Measurements from ENCODE around the gene CEACAM20.
"Not testable (repeated sequence)": the region's sequence is repeated elsewhere in the genome, so short reads cannot be mapped to it uniquely, and the experiment has no call there.

CEACAM20 gene

GRCh38 chr19:44544031-44544430 is 14.6 kb upstream of the CEACAM20 start:
- no peak for DNase-seq

GRCh38 chr19:44542671-44543070 is 13.2 kb upstream of the CEACAM20 start:
- DNase-seq = no peak

GRCh38 chr19:44540736-44541135 is 11.3 kb upstream of the CEACAM20 start:
- DNase-seq = no peak

GRCh38 chr19:44539991-44540390 is 10.5 kb upstream of the CEACAM20 start:
- no peak for DNase-seq

- DNase-seq = no peak
Observed at GRCh38 chr19:44539236-44539826, 9.9 kb upstream of the CEACAM20 start.

- DNase-seq = not testable (repeated sequence)
Observed at GRCh38 chr19:44535361-44535760, 5.9 kb upstream of the CEACAM20 start.

GRCh38 chr19:44532819-44533218 is 3.3 kb upstream of the CEACAM20 start:
- no peak for DNase-seq

GRCh38 chr19:44530777-44531176 is 1.3 kb upstream of the CEACAM20 start:
- no peak for DNase-seq

- DNase-seq = no peak
Observed at GRCh38 chr19:44527554-44527953, 1.9 kb downstream of the CEACAM20 start.

GRCh38 chr19:44525721-44526430 is 3.6 kb downstream of the CEACAM20 start:
- no peak for DNase-seq

- DNase-seq = no peak
Observed at GRCh38 chr19:44521370-44521769, 8.1 kb downstream of the CEACAM20 start.

- DNase-seq = no peak
Observed at GRCh38 chr19:44517146-44517545, 12.3 kb downstream of the CEACAM20 start.

GRCh38 chr19:44515907-44516306 is 13.6 kb downstream of the CEACAM20 start:
- no peak for DNase-seq

GRCh38 chr19:44515031-44515430 is 14.4 kb downstream of the CEACAM20 start:
- no peak for DNase-seq

- DNase-seq = no peak
Observed at GRCh38 chr19:44512326-44513298, 16.9 kb downstream of the CEACAM20 start.

- DNase-seq = no peak
Observed at GRCh38 chr19:44509478-44509877, 20.0 kb downstream of the CEACAM20 start.

- peak; percentile 93 to 94 for DNase-seq
Observed at GRCh38 chr19:44499962-44500949, 29.2 kb downstream of the CEACAM20 start, which contains the start of gene ZNF180. TSS of gene ZNF180 (minus strand) at chr19:44500522. CDS start at chr19:44497334, 3,188 bp downstream.

- no peak for DNase-seq
Observed at GRCh38 chr19:44499559-44499958, 29.9 kb downstream of the CEACAM20 start.

GRCh38 chr19:44498988-44499387 is 30.5 kb downstream of the CEACAM20 start:
- no peak for DNase-seq

GRCh38 chr19:44496711-44497110 is 32.8 kb downstream of the CEACAM20 start:
- no peak for DNase-seq

- DNase-seq = no peak
Observed at GRCh38 chr19:44476559-44477408, 52.7 kb downstream of the CEACAM20 start.
